OCI-LY3 (cell line): ENCODE results near the gene ZGLP1.

ENCODE experiments used
- H2AFZ ChIP-seq: fragments of 200-600, 300-600 bp; shearing (Covaris generic); 2 replicates; pipeline ENCODE4 v1.6.0; 2014; ENCODE audit warnings: antibody characterized with exemption, low read depth, low read length
- H3K27ac ChIP-seq: fragments of 200-600, 300-600 bp; sonication (generic); 2 replicates; pipeline ENCODE4 v1.5.1; 2014; ENCODE audit warnings: mild to moderate bottlenecking, low read length, moderate library complexity, mixed read lengths
- H3K27me3 ChIP-seq: fragments of 200-600, 300-600 bp; sonication (generic); 2 replicates; pipeline ENCODE4 v1.6.1; 2014; ENCODE audit warnings: low read depth, low read length, mixed read lengths
- H3K36me3 ChIP-seq: fragments of 200-600, 300-600 bp; sonication (generic); replicated peaks from 2 replicates; pipeline ENCODE3; 2014; ENCODE audit warnings: low read depth, low read length, mixed read lengths
- H3K4me1 ChIP-seq: fragments of 300-600, 200-600 bp; sonication (generic); 2 replicates; pipeline ENCODE4 v1.6.1; 2014; ENCODE audit warnings: low read length, mixed read lengths
- H3K4me2 ChIP-seq: fragments of 200-600, 300-600 bp; sonication (generic); 2 replicates; pipeline ENCODE4 v1.6.1; 2014; ENCODE audit warnings: low read length, mixed read lengths
- H3K4me3 ChIP-seq: fragments of 300-600, 200-600 bp; sonication (generic); 2 replicates; pipeline ENCODE4 v1.5.1; 2014; ENCODE audit warnings: antibody characterized with exemption, mild to moderate bottlenecking, low read length, moderate library complexity
- H3K79me2 ChIP-seq: fragments of 300-600, 200-600 bp; shearing (Covaris generic); 2 replicates; pipeline ENCODE4 v1.6.1; 2014; ENCODE audit warnings: mild to moderate bottlenecking, low read length, mixed read lengths
- H3K9ac ChIP-seq: fragments of 300-600, 200-600 bp; shearing (Covaris generic); 2 replicates; pipeline ENCODE4 v1.6.0; 2014; ENCODE audit warnings: mild to moderate bottlenecking, low read length, moderate library complexity
- H3K9me3 ChIP-seq: fragments of 200-600, 300-600 bp; shearing (Covaris generic); 2 replicates; pipeline ENCODE4 v1.6.1; 2014; ENCODE audit warnings: low read length, mixed read lengths; ENCODE audit not compliant: insufficient read depth
- H4K20me1 ChIP-seq: fragments of 200-600, 300-600 bp; sonication (generic); 2 replicates; pipeline ENCODE4 v1.6.1; 2016; ENCODE audit warnings: low read length, mixed read lengths; ENCODE audit not compliant: insufficient read depth
- EZH2phosphoT487 ChIP-seq: fragments of 200-600 bp; shearing (Covaris generic); IDR thresholded peaks from 2 replicates; pipeline ENCODE4 v1.6.1; 2018; ENCODE audit warnings: antibody characterized with exemption, mixed run types, low read depth
- TF ChIP-seq, protein P1 (sequence below): fragments of 200-600, 300-600 bp; sonication (generic); IDR thresholded peaks from 2 replicates; pipeline ENCODE4 v1.5.1; 2014; ENCODE audit warnings: antibody characterized with exemption, low read length, low read depth

The ZGLP1 gene

GRCh38 chr19:10270180-10270615, 39.4 kb downstream of the ZGLP1 start:
- peaks cover 24% of the 10 kb centered on the region for H4K20me1 ChIP-seq
- no peaks in the 10 kb centered on the region for H3K9me3 ChIP-seq
- no peaks in the 10 kb centered on the region for H3K27me3 ChIP-seq
- TF ChIP-seq, protein P1, sequence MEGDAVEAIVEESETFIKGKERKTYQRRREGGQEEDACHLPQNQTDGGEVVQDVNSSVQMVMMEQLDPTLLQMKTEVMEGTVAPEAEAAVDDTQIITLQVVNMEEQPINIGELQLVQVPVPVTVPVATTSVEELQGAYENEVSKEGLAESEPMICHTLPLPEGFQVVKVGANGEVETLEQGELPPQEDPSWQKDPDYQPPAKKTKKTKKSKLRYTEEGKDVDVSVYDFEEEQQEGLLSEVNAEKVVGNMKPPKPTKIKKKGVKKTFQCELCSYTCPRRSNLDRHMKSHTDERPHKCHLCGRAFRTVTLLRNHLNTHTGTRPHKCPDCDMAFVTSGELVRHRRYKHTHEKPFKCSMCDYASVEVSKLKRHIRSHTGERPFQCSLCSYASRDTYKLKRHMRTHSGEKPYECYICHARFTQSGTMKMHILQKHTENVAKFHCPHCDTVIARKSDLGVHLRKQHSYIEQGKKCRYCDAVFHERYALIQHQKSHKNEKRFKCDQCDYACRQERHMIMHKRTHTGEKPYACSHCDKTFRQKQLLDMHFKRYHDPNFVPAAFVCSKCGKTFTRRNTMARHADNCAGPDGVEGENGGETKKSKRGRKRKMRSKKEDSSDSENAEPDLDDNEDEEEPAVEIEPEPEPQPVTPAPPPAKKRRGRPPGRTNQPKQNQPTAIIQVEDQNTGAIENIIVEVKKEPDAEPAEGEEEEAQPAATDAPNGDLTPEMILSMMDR = no peak
- TF ChIP-seq EZH2phosphoT487 = no peak
- H3K36me3 ChIP-seq = peaks cover 25% of the 10 kb centered on the region
- peak overlapping the region; percentile 59; the same call in 1 of the 2 replicates for H2AFZ ChIP-seq
- peak overlapping the region; percentile 93 for H3K27ac ChIP-seq
- H3K4me2 ChIP-seq = peak overlapping the region; percentile 98
- H3K79me2 ChIP-seq = peaks cover 57% of the 10 kb centered on the region
- peak overlapping the region; percentile 95 for H3K9ac ChIP-seq
- H3K4me3 ChIP-seq = peak overlapping the region; percentile 82
- H3K4me1 ChIP-seq = peaks cover 30% of the 10 kb centered on the region

GRCh38 chr19:10269333-10270179, 40.1 kb downstream of the ZGLP1 start:
- Histone ChIP-seq H3K27ac (peak overlapping the region; percentile 93), H3K4me2 (peak overlapping the region; percentile 98), H3K79me2 (peaks cover 51% of the 10 kb centered on the region), H3K4me3 (peak overlapping the region; percentile 82), H3K9ac (peak overlapping the region; percentile 95), H2AFZ (peak overlapping the region; percentile 59; the same call in 1 of the 2 replicates), H3K27me3 (no peaks in the 10 kb centered on the region), H3K36me3 (peaks cover 19% of the 10 kb centered on the region), H4K20me1 (peaks cover 18% of the 10 kb centered on the region), H3K9me3 (no peaks in the 10 kb centered on the region), H3K4me1 (peaks cover 23% of the 10 kb centered on the region)
- TF ChIP-seq, protein P1 = peak; percentile 97
- no peak for TF ChIP-seq EZH2phosphoT487

- Histone ChIP-seq H4K20me1 (peaks cover 5% of the 10 kb centered on the region), H3K27ac (no peak overlapping the region), H3K79me2 (peaks cover 36% of the 10 kb centered on the region), H3K9me3 (no peaks in the 10 kb centered on the region), H3K27me3 (no peaks in the 10 kb centered on the region), H3K4me2 (no peak overlapping the region), H3K9ac (no peak overlapping the region), H3K4me1 (peaks cover 11% of the 10 kb centered on the region), H3K36me3 (peaks cover 13% of the 10 kb centered on the region), H2AFZ (no peak overlapping the region), H3K4me3 (no peak overlapping the region)
- TF ChIP-seq, protein P1 = no peak
- TF ChIP-seq EZH2phosphoT487 = no peak
Measured at GRCh38 chr19:10268071-10268470, 41.5 kb downstream of the ZGLP1 start.

- H3K36me3 ChIP-seq = peaks cover under 1% of the 10 kb centered on the region
- no peak overlapping the region for H3K27ac ChIP-seq
- no peak for TF ChIP-seq EZH2phosphoT487
- TF ChIP-seq, protein P1 = no peak
- H3K4me3 ChIP-seq = no peak overlapping the region
- no peak overlapping the region for H2AFZ ChIP-seq
- H3K4me1 ChIP-seq = peaks cover 6% of the 10 kb centered on the region; the same call in 1 of the 2 replicates
- no peak overlapping the region for H3K4me2 ChIP-seq
- H3K79me2 ChIP-seq = peaks cover 22% of the 10 kb centered on the region
- no peaks in the 10 kb centered on the region for H3K27me3 ChIP-seq
- no peak overlapping the region for H3K9ac ChIP-seq
- no peaks in the 10 kb centered on the region for H4K20me1 ChIP-seq
- H3K9me3 ChIP-seq = no peaks in the 10 kb centered on the region
Measured at GRCh38 chr19:10266706-10267105, 42.9 kb downstream of the ZGLP1 start.
